B cell (primary cell): ENCODE data around the gene BEND3.

Source experiments
- CTCF ChIP-seq: fragments of 200-600 bp; IDR thresholded peaks from one replicate; pipeline ENCODE4 v1.8.0; 2022; ENCODE audit warnings: antibody characterized with exemption, mild to moderate bottlenecking
- EZH2 ChIP-seq: IDR thresholded peaks from 2 replicates; pipeline ENCODE4 v1.6.1; 2012; ENCODE audit warnings: borderline replicate concordance, low read depth, mild to moderate bottlenecking, moderate library complexity, low read length; ENCODE audit not compliant: insufficient read depth, poor library complexity, severe bottlenecking

GRCh38 chr6:107101211-107101610 is 14.1 kb downstream of the BEND3 start:
- TF ChIP-seq EZH2 (no peak), CTCF (no peak)
